Gastrocnemius medialis (tissue), 4 donors: ENCODE results near the gene NR2F1. TPM values are rescaled to one million over a fixed set of nuclear protein-coding genes. Genes with fewer than 3 reads are reported as not detected.
A peak's percentile ranks its signal among the peaks of the same experiment; 100 is the strongest.

Source experiments
- ATAC-seq, 2 donors: fragments of 150-250 bp; one replicate each; pipeline ENCODE4 v1.9.1; 2016
- DNase-seq, 2 donors: peaks; one replicate each; pipeline ENCODE4 v3.0.0-alpha.2; 2019
- H3K27ac ChIP-seq, 4 donors: fragments of 200-600 bp; sonication (generic); 1 replicate in 1 of 4; 2 replicates in 3 of 4; pipeline ENCODE4 v1.5.1; 2016 to 2018; ENCODE audit warnings: mild to moderate bottlenecking in 2 of 4, moderate library complexity in 1 of 4
- H3K27me3 ChIP-seq, 3 donors: fragments of 200-600 bp; sonication (generic) in 2 of 3; 1 replicate in 1 of 3; 2 replicates in 2 of 3; pipeline versions ENCODE4 v1.5.1 to v1.6.0; 2016 to 2019; ENCODE audit warnings: mild to moderate bottlenecking in 1 of 3, moderate library complexity in 1 of 3
- H3K36me3 ChIP-seq, 2 donors: fragments of 200-600 bp; sonication (generic) in 1 of 2; one replicate each; pipeline ENCODE4 v1.5.1; 2017 to 2018
- H3K4me1 ChIP-seq, 2 donors: fragments of 200-600 bp; sonication (generic) in 1 of 2; one replicate each; pipeline ENCODE4 v1.5.1; 2016 to 2017; ENCODE audit warnings: mild to moderate bottlenecking in 2 of 2
- H3K4me3 ChIP-seq, 4 donors: fragments of 200-600 bp; sonication (generic) in 3 of 4; 1 replicate in 1 of 4; 2 replicates in 3 of 4; pipeline ENCODE4 v1.5.1; 2016 to 2019; ENCODE audit warnings: mild to moderate bottlenecking in 2 of 4
- H3K9me3 ChIP-seq, 3 donors: fragments of 200-600 bp; sonication (generic) in 2 of 3; 1 replicate in 1 of 3; 2 replicates in 2 of 3; pipeline ENCODE4 v1.5.1; 2016 to 2019
- CTCF ChIP-seq, 5 experiments: fragments of 450-650 bp in 3 of 5; fragments of 200-600 bp in 2 of 5; sonication (generic) in 2 of 5; IDR thresholded peaks in 4 of 5; conservative IDR thresholded peaks in 1 of 5; 1 replicate in 4 of 5; 2 replicates in 1 of 5; pipeline ENCODE4 v1.5.1; 2016 to 2019; ENCODE audit warnings: antibody characterized with exemption in 5 of 5, mild to moderate bottlenecking in 3 of 5, moderate library complexity in 3 of 5
- POLR2A ChIP-seq, 2 donors: fragments of 450-650 bp; IDR thresholded peaks; one replicate each; pipeline ENCODE4 v1.6.1; 2017; ENCODE audit warnings: antibody characterized with exemption in 2 of 2, mild to moderate bottlenecking in 2 of 2, moderate library complexity in 2 of 2
- in situ Hi-C, 4 donors: fragments of 200-750 bp; cut with MboI; loops; one replicate each; pipeline versions ENCODE4 v1.15.0 to v1.8.0; 2017; ENCODE audit warnings: low sequenced_read_pairs in 4 of 4
- intact Hi-C: fragments of 100-400 bp; cut with DNase I; formaldehyde crosslinking; loops from one replicate; pipeline ENCODE4 v1.15.1; 2023; ENCODE audit warnings: low total_unique reads
- total RNA-seq, 4 donors: library from RNA; depleted of rRNA; stranded (reverse); fragments of >200 nt; gene quantifications; one replicate each; pipeline versions ENCODE4 v1.1.0 to v1.2.3, GENCODE V29; 2016

NR2F1 gene
- total RNA-seq, 4 donors from 2014 or later: 0.36 to 0.55 TPM; not detected in 2

- ATAC-seq: no peak
- no peak overlapping the region for H3K27ac ChIP-seq
Measured at GRCh38 chr5:93603793-93604643, 21.0 kb downstream of the NR2F1 start.

GRCh38 chr5:93604644-93605515 lies 21.9 kb downstream of the NR2F1 start:
- Histone ChIP-seq H3K4me3 (no peak overlapping the region), H3K4me1 (peaks cover 4 to 10% of the 10 kb centered on the region in 2 donors), H3K36me3 (no peaks in the 10 kb centered on the region), H3K27ac (no peak overlapping the region), H3K27me3 (peaks cover 100% of the 10 kb centered on the region in 3 donors), H3K9me3 (no peaks in the 10 kb centered on the region)
- ATAC-seq: no peak
- DNase-seq: no peak
- in situ Hi-C loops: loop anchor here in 2 of 4 donors (25.0 kb wide), 2 partner anchors 307 to 507 kb away; a partner anchor contains a TSS
- intact Hi-C loops: no loop called here
- TF ChIP-seq POLR2A (IDR thresholded peaks at IDR 0.05) (no peak), CTCF (IDR thresholded peaks at IDR 0.05 in 4 of 5, conservative IDR thresholded peaks at IDR 0.05 in 1 of 5) (no peak)

More at GRCh38 chr5:93603793-93604643, 21.0 kb downstream of the NR2F1 start:
- no peak for DNase-seq
- no peaks in the 10 kb centered on the region for H3K36me3 ChIP-seq
- no peak for TF ChIP-seq CTCF (IDR thresholded peaks at IDR 0.05 in 4 of 5, conservative IDR thresholded peaks at IDR 0.05 in 1 of 5)
- no peak for TF ChIP-seq POLR2A (IDR thresholded peaks at IDR 0.05)
- intact Hi-C loops (no loop called here), in situ Hi-C loops (loop anchor here in 2 of 4 donors (25.0 kb wide), 2 partner anchors 308 to 508 kb away; a partner anchor contains a TSS)
- H3K4me1 ChIP-seq: peaks cover 4 to 10% of the 10 kb centered on the region in 2 donors
- peak overlapping the region in 1 of 4 donors; percentile 27 for H3K4me3 ChIP-seq
- no peaks in the 10 kb centered on the region for H3K9me3 ChIP-seq
- peaks cover 100% of the 10 kb centered on the region in 3 donors for H3K27me3 ChIP-seq

GRCh38 chr5:93606382-93606752 lies 23.3 kb downstream of the NR2F1 start:
- H3K27ac ChIP-seq: no peak overlapping the region
- H3K4me1 ChIP-seq: peaks cover 4 to 10% of the 10 kb centered on the region in 2 donors
- ATAC-seq: no peak
- H3K9me3 ChIP-seq: no peaks in the 10 kb centered on the region
- no peak for TF ChIP-seq CTCF (IDR thresholded peaks at IDR 0.05 in 4 of 5, conservative IDR thresholded peaks at IDR 0.05 in 1 of 5)
- no peak for TF ChIP-seq POLR2A (IDR thresholded peaks at IDR 0.05)
- peaks cover 99 to 100% (median 100%) of the 10 kb centered on the region in 3 donors for H3K27me3 ChIP-seq
- intact Hi-C loops: no loop called here
- H3K4me3 ChIP-seq: no peak overlapping the region
- no peaks in the 10 kb centered on the region for H3K36me3 ChIP-seq
- no peak for DNase-seq
- in situ Hi-C loops: loop anchor here in 2 of 4 donors (25.0 kb wide), 2 partner anchors 306 to 506 kb away; a partner anchor contains a TSS

GRCh38 chr5:93607367-93608258 lies 24.6 kb downstream of the NR2F1 start:
- intact Hi-C loops: no loop called here
- Histone ChIP-seq H3K36me3 (no peaks in the 10 kb centered on the region), H3K4me3 (peak overlapping the region in 2 of 4 donors; percentile 15 to 29), H3K27ac (no peak overlapping the region), H3K27me3 (peaks cover 96 to 100% (median 100%) of the 10 kb centered on the region in 3 donors), H3K9me3 (no peaks in the 10 kb centered on the region), H3K4me1 (peaks cover 4 to 10% of the 10 kb centered on the region in 2 donors)
- in situ Hi-C loops: loop anchor here in 2 of 4 donors (25.0 kb wide), 2 partner anchors 305 to 505 kb away; a partner anchor contains a TSS
- no peak for DNase-seq
- peak in 1 of 2 donors; percentile 41 for ATAC-seq
- TF ChIP-seq POLR2A (IDR thresholded peaks at IDR 0.05): no peak
- peak in 2 of 5 experiments; percentile 17 to 45 for TF ChIP-seq CTCF (IDR thresholded peaks at IDR 0.05 in 4 of 5, conservative IDR thresholded peaks at IDR 0.05 in 1 of 5)
